ENCODE data around the gene PC.

DNA sequence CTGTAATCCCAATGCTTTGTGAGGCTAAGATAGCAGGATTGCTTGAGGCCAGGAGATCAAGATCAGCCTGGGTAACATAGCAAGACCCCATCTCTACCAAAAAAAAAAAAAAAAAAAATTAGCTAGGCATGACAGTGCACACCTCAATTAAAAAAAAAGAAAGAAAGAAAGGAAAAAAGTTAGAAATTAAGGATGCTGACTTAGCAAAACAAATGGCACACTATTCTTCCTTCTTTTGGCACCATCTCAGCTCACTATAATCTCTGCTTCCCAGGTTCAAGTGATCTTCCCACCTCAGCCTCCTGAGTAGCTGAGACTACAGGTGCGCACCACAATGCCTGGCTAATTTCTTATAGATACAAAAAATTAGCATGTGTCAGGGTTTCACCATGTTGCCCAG lies 33.9 kb downstream of the PC start:
- TF ChIP-seq POLR2A (IDR thresholded peaks at IDR 0.05) = no peak
- no peak for TF ChIP-seq CTCF (IDR thresholded peaks at IDR 0.05 in 8 of 11, conservative IDR thresholded peaks at IDR 0.05 in 3 of 11)
